Loucy (cell line): ENCODE results near the gene LSM5.

Source experiments
- EZH2phosphoT487 ChIP-seq: fragments of 200-600 bp; IDR thresholded peaks from 2 replicates; pipeline ENCODE4 v1.6.1; 2018; ENCODE audit warnings: antibody characterized with exemption, mild to moderate bottlenecking, moderate library complexity, borderline replicate concordance
- TF ChIP-seq, protein P1 (sequence below): fragments of 200-600 bp; sonication (generic); conservative IDR thresholded peaks from 2 replicates; pipeline ENCODE4 v1.5.1; 2014; ENCODE audit warnings: mild to moderate bottlenecking, antibody characterized with exemption, low read length

GRCh38 chr7:32536016-32536415 is 45.8 kb upstream of the LSM5 start:
- TF ChIP-seq, protein P1, sequence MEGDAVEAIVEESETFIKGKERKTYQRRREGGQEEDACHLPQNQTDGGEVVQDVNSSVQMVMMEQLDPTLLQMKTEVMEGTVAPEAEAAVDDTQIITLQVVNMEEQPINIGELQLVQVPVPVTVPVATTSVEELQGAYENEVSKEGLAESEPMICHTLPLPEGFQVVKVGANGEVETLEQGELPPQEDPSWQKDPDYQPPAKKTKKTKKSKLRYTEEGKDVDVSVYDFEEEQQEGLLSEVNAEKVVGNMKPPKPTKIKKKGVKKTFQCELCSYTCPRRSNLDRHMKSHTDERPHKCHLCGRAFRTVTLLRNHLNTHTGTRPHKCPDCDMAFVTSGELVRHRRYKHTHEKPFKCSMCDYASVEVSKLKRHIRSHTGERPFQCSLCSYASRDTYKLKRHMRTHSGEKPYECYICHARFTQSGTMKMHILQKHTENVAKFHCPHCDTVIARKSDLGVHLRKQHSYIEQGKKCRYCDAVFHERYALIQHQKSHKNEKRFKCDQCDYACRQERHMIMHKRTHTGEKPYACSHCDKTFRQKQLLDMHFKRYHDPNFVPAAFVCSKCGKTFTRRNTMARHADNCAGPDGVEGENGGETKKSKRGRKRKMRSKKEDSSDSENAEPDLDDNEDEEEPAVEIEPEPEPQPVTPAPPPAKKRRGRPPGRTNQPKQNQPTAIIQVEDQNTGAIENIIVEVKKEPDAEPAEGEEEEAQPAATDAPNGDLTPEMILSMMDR: no peak
- no peak for TF ChIP-seq EZH2phosphoT487
